H54 (cell line): ENCODE measurements around the gene BCL2A1.
"Not testable (repeated sequence)": the region's sequence is repeated elsewhere in the genome, so short reads cannot be mapped to it uniquely, and the experiment has no call there.

ENCODE experiments used
- DNase-seq: peaks from one replicate; pipeline ENCODE4 v3.0.0; 2011; ENCODE audit warnings: low spot score, mixed read lengths; ENCODE audit not compliant: insufficient read length
- FAIRE-seq: peaks from 3 replicates; lab custom pipeline; 2011; peaks lifted over from hg19 to GRCh38; lab: Jason Lieb, UNC
- POLR2A ChIP-seq: IDR thresholded peaks from 2 replicates; pipeline ENCODE4 v1.6.1; 2011; ENCODE audit warnings: low read depth, mild to moderate bottlenecking, low read length

BCL2A1 gene

GRCh38 chr15:79970624-79971434, at the start of gene BCL2A1:
Gene BCL2A1 (minus strand): TSS chr15:79971196. CDS start chr15:79971119, 77 bp downstream.
- FAIRE-seq (no peak), DNase-seq (peak; percentile 11)

GRCh38 chr15:80020731-80021130, 49.7 kb upstream of the BCL2A1 start:
- no peak for FAIRE-seq
- no peak for TF ChIP-seq POLR2A
- no peak for DNase-seq

More at GRCh38 chr15:79970624-79971434, at the start of gene BCL2A1:
- no peak for TF ChIP-seq POLR2A

DNA sequence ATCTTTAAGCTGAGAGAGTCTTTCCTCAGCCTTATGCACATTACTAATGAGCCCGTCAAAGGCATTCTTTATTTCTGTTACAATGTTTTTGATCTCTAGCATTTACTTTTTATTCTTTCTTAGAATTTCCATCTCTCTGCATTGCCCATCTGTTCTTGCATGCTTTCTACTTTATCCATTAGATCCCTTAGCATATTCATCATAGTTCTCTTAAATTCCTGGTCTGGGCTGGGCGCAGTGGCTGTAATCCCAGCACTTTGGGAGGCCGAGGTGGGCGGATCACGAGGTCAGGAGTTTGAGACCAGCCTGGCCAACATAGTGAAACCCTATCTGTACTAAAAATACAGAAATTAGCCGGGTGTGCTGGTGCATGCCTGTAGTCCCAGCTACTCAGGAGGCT, 49.2 kb upstream of the BCL2A1 start:
- FAIRE-seq: not testable (repeated sequence)

GRCh38 chr15:80019168-80019745, 48.3 kb upstream of the BCL2A1 start:
- DNase-seq (no peak), FAIRE-seq (no peak)
- no peak for TF ChIP-seq POLR2A

More for the DNA sequence above, 49.2 kb upstream of the BCL2A1 start:
- DNase-seq: not testable (repeated sequence)

- FAIRE-seq: not testable (repeated sequence)
Measured at GRCh38 chr15:80017139-80017538, 46.1 kb upstream of the BCL2A1 start.

DNA sequence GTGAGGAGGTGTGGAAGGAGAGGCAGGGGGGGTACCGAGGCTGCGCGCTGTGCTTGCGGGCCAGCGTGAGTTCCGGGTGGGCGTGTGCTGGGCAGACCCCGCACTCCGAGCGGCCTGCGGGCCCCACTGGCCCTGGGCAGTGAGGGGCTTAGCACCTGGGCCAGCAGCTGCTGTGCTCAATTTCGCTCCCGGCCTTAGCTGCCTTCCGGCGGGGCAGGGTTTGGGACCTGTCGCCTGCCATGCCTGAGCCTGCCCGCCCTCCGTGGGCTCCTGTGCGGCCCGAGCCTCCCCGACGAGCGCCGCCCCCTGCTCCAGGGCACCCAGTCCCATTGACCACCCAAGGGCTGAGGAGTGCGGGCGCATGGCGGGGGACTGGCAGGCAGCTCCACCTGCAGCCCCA, 45.5 kb upstream of the BCL2A1 start:
- not testable (repeated sequence) for DNase-seq, FAIRE-seq

More at GRCh38 chr15:80017139-80017538, 46.1 kb upstream of the BCL2A1 start:
- DNase-seq: not testable (repeated sequence)

DNA sequence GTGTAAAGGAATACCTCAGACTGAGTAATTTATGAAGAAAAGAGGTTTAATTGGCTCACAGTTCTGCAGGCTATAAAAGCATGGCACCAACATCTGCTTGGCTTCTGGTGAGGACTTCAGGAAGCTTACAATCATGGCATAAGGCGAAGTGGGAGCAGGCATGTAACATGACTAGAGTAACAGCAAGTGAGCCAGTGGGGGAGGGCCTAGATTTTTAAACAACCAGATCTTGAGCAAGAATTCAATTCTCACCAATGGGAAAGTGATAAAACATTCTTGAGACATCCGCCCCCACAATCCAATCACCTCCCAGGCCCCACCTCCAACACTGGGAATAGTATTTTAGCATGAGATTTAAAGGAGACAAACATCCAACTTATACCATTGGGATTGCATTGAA, 44.2 kb upstream of the BCL2A1 start:
- no peak for FAIRE-seq

GRCh38 chr15:80014186-80014585, 43.2 kb upstream of the BCL2A1 start:
- DNase-seq, FAIRE-seq: not testable (repeated sequence)

More for the DNA sequence above, 44.2 kb upstream of the BCL2A1 start:
- DNase-seq: no peak
- TF ChIP-seq POLR2A: no peak

GRCh38 chr15:80012060-80012726, 41.2 kb upstream of the BCL2A1 start:
- DNase-seq (no peak), FAIRE-seq (no peak)
- TF ChIP-seq POLR2A: no peak

- DNase-seq (no peak), FAIRE-seq (no peak)
- no peak for TF ChIP-seq POLR2A
Measured at GRCh38 chr15:80011596-80011995, 40.6 kb upstream of the BCL2A1 start.

DNA sequence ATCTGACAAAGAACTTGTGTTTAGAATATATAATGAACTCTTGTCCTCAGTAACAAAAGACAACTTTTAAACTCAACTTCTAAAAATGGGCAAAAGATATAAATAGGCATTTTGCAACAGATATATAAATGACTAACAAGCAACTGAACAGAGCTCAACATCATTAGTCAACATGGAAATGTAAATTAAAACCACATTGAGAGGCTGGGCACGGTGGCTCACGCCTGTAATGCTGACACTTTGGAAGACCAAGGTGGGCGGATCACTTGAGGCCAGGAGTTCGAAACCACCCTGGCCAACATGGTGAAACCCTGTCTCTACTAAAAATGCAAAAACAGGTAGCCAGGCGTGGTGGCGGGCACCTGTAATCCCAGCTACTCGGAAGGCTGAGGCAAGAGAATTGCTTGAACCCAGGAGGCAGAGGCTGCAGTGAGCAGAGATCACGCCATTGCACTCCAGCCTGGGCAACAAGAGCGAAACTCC, 40.1 kb upstream of the BCL2A1 start:
- not testable (repeated sequence) for FAIRE-seq, DNase-seq

GRCh38 chr15:80010131-80010673, 39.2 kb upstream of the BCL2A1 start:
- FAIRE-seq (peak; percentile 91), DNase-seq (peak; percentile 30)
- TF ChIP-seq POLR2A: no peak

- DNase-seq: no peak
- no peak for FAIRE-seq
- TF ChIP-seq POLR2A: no peak
Measured at GRCh38 chr15:80007532-80007931, 36.5 kb upstream of the BCL2A1 start.

- no peak for FAIRE-seq
- no peak for TF ChIP-seq POLR2A
- no peak for DNase-seq
Measured at GRCh38 chr15:80006946-80007345, 36.0 kb upstream of the BCL2A1 start.
